HG03457 (cell line): ENCODE results near the gene ZNF296.

Experiments used
- ATAC-seq: cut with Tn5 transposase; IDR thresholded peaks from one replicate; pipeline ENCODE4 v1.9.1; 2021; ENCODE audit warnings: moderate number of reproducible peaks; ENCODE audit not compliant: unreplicated experiment

ZNF296 gene

GRCh38 chr19:45103508-45104319, 27.4 kb upstream of the ZNF296 start:
- no peak for ATAC-seq

DNA sequence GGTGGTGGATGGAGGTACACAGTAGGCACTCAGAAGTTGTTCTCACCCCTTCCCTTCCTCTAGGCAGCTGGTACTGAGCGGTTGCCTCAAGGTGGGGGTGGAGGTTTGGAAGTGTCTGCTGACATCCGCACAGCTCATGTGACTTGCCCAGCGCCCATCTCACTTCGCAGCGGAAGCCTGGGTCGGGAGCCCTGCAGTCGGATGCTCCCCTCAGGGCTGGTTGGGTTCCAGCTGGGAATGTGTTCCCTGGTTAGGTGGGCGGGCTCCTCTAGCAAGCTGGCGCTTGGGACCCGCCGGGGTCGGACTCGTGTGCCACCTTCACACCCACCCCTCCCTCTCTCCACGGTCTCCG, 26.9 kb upstream of the ZNF296 start:
- ATAC-seq: no peak

DNA sequence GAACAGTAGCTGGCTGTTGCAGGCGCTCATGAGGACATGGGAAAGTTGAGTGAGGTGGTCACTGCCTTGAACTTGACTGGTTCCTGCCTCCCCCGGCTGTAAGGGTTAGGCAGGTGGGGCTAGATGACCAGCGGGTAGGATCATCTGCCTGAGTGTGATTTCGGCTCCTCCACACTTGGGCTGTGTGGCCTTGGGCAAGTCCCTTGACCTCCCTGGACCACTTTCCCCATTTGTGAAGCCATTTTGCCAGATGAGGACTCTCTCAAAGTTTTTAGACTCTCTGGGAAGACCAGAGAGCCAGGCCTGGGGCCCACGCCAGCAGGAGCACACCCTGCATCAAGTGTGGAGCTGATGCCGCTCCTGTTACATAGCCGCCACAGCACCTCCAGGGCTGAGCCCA, 26.2 kb upstream of the ZNF296 start:
- no peak for ATAC-seq

GRCh38 chr19:45101806-45102205, 25.5 kb upstream of the ZNF296 start:
- ATAC-seq: no peak

- ATAC-seq: no peak
These were observed 24.6 kb upstream of the ZNF296 start for GRCh38 chr19:45100846-45101252.

- no peak for ATAC-seq
These were observed 23.9 kb upstream of the ZNF296 start for GRCh38 chr19:45100201-45100600.

DNA sequence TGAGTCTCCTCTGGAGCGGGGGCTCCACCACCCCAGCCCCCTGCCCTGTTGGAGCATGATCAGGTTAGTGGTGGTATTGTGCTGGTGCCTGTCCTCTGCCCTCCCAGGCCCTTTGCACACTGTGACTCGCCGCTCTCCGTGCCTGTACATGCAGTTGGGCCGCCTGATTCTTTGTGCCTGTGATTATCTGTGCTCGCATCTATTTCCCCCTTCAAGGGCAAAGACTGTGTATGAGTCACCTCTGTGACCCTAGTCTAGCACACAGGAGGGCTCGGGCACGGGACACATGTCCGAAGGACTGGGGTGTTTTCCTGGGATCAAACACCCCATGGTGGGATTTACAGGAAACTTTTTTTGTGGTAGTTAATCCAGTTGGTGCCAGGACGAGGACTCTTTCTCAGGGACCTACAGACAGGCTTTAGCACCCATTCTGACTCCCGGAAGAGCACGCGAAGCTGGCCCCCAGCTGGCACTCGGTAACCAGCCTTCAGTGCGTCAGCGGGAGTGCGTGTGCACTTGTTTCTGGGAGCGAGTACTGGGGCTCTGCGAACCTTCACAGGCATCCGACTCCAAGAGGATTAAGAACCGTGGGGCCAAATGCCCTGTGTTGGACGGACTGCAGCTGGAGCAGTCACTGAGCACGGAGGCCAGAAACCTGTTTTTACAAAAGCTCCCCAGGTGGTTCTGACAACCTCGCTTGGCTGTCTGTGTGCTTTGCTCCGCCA, 23.4 kb upstream of the ZNF296 start:
- no peak for ATAC-seq

GRCh38 chr19:45098521-45099466, 22.5 kb upstream of the ZNF296 start:
- no peak for ATAC-seq

GRCh38 chr19:45097776-45098520, 21.7 kb upstream of the ZNF296 start:
- ATAC-seq: no peak

GRCh38 chr19:45097450-45097775, 21.1 kb upstream of the ZNF296 start:
- no peak for ATAC-seq

DNA sequence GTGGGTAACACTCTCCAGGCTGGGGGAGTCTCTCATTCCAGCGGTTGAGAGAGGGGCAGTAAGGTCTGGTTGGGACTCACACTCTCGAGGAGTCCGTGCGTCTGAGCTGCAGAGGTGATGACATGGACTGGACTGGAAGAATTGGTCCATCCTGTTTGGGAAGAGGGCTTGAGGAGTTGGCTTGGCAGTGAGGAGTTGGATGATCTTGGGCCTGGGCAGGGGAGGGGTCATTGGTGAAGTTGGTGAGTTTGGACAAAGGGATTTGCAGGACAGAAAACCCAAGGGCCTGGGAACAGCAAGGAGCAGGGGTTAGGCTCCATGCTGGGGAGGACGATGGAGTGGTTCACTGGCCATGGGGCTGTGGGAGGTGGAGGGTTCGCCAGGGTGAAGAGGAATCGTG, 20.4 kb upstream of the ZNF296 start:
- ATAC-seq: no peak

DNA sequence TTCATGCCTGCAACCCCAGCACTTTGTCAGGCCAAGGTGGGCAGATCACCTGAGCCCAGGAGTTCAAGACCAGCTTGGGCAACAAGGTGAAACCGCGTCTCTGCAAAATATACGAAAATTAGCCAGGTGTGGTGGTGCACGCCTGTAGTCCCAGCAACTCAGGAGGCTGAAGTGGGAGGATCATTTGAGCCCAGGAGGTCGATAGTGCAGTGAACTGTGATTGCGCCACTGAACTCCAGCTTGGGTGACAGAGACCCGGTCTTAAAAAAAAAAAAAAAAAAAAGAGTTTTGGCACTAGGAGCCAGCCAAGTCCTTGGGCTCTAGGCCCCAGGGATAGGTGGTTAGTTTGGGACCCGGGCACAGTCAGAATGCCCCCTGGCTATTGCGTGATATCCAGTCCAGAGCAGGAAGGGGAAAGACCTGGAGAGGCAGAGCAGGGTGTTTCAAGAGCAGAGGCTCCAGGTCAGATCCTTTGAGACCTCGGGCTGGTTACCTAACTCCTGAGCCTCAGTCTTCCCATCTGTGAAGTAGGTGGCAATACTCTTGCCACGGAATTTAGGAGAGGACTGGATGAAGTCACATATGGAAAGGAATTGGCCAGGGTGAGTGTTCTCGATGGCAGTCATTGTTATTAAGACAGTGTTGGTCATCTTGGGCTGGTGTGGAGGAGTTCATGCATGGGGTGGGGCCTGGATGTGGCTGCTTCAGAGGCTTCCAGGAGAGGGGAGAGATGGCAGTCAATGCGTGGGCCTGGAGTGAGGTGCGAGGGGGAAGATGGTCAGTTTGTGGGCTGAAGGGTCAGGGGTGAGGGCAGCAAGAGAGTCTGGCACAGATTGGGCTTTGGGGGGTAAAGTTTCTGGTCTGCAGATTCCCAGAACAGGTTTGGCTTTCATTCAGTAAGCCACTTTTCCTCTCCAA, 19.5 kb upstream of the ZNF296 start:
- no peak for ATAC-seq

- no peak for ATAC-seq
These were observed 18.4 kb upstream of the ZNF296 start for GRCh38 chr19:45094707-45095106.

DNA sequence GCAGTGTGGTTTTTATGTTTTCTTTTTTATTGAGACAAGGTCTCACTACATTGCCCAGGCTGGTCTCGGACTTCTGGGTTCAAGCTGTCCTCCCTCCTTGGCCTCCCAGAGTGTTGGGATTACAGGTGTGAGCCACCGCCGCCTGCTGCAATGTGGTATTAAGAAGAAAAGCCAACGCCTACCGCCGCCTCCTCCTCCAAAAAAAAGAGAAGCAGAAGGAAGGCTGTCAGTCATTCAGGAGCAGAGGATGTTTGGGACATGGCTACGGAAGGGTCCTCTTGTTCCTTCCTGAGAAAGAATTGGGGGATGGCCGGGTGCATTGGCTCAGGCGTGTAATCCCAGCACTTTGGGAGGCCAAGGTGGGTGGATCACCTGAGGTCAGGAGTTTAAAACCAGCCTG, 17.9 kb upstream of the ZNF296 start:
- no peak for ATAC-seq

DNA sequence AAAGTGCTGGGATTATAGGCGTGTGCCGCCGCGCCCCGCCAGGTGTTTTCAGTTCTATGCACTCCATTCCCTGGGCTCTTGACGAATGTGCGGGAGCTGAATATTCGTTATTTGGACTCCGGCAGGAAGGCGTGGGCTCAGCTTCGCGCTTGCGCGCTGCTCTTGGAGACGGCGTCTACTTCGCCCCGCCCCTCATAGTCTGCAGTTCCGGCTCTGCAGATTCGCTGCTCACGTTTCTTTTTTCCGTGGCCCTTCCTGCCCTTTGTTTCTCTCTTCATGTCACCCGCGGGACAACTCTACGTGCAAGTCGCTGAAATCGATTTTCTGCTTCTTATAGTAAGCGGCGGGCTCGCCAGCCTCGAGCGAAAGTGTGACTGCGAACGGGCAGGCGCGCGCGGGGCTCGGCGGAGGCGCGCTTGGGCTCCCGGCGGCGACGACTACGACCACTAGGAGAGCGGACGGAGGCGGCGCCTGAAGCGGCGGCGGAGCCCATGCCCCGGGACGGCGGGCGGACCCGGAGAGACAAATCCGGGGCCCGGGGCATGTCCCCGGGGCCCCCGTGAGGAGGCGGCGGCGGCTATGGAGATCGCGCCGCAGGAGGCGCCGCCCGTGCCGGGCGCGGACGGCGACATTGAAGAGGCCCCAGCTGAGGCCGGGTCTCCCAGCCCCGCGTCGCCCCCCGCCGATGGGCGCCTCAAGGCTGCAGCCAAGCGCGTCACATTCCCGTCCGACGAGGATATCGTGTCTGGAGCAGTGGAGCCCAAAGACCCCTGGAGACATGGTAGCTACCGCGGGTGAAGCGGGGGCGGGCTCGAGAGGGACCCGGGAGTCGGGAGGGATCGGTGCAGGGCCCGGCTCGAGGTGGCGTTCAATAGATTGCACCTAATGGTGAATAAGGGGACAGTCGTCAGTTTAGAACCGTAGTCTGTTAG, 16.7 kb upstream of the ZNF296 start, which contains the start of gene PPP1R37:
Gene PPP1R37, plus strand, starts transcription at position 433 of the 932 bp plus-strand sequence. Its CDS starts 147 bp downstream, at position 580.
- ATAC-seq: no peak

GRCh38 chr19:45091031-45091923, 15.0 kb upstream of the ZNF296 start:
- peak; percentile 43 for ATAC-seq

DNA sequence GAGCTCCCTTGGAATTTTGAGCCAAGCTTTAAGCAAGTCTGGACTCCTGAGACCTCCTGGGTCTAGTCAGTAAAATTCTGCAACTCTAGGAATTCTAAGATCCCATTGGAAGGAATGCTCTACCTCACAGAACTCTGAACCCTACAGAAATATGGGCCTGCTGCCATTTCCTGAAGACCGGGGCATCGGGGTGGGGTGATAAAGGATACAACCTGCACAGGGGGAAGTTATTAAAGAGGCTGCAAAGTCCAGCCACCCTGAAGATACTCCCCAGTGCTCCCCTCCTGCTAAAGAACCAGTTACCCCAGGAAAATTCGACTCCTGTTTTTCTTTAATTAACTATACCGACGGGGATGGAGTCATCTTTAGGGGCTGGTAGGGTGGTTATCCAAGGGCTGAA, 14.3 kb upstream of the ZNF296 start:
- no peak for ATAC-seq

DNA sequence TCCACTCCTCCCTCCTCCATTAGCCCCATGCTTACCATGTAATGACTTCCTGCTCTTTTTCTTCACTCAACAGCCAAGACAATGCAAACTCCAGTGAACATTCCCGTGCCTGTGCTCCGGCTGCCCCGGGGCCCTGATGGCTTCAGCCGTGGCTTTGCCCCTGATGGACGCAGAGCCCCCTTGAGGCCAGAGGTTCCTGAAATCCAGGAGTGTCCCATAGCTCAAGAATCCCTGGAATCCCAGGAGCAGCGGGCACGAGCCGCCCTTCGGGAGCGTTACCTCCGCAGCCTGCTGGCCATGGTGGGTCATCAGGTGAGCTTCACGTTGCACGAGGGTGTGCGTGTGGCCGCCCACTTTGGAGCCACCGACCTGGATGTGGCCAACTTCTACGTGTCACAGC, 13.8 kb upstream of the ZNF296 start:
- ATAC-seq: no peak
